Mucosa of rectum (tissue), 2 donors: Measurements from ENCODE around the gene ANKRD18B.
"Not testable (repeated sequence)": the region's sequence is repeated elsewhere in the genome, so short reads cannot be mapped to it uniquely, and the experiment has no call there.

ENCODE experiments used
- H3K27ac ChIP-seq, 2 donors: one replicate each; pipeline ENCODE4 v1.7.0; 2013; ENCODE audit warnings: inconsistent platforms in 2 of 2, low read depth in 2 of 2, low read length in 2 of 2
- H3K27me3 ChIP-seq, 2 donors: one replicate each; pipeline ENCODE4 v1.7.0; 2013; ENCODE audit warnings: low read length in 2 of 2; ENCODE audit not compliant: control insufficient read depth in 2 of 2, insufficient read depth in 2 of 2
- H3K36me3 ChIP-seq, 2 donors: one replicate each; pipeline ENCODE4 v1.7.0; 2013; ENCODE audit warnings: low read length in 2 of 2; ENCODE audit not compliant: control insufficient read depth in 2 of 2, insufficient read depth in 2 of 2
- H3K4me1 ChIP-seq, 2 donors: one replicate each; pipeline ENCODE4 v1.7.0; 2013; ENCODE audit warnings: low read length in 2 of 2, mild to moderate bottlenecking in 1 of 2; ENCODE audit not compliant: control insufficient read depth in 2 of 2, insufficient read depth in 2 of 2
- H3K4me3 ChIP-seq, 2 donors: one replicate each; pipeline ENCODE4 v1.7.0; 2013; ENCODE audit warnings: low read length in 2 of 2
- H3K9ac ChIP-seq, 2 donors: one replicate each; pipeline ENCODE4 v1.7.0; 2013; ENCODE audit warnings: low read length in 2 of 2, low read depth in 1 of 2, mild to moderate bottlenecking in 1 of 2
- H3K9me3 ChIP-seq, 2 donors: one replicate each; pipeline ENCODE4 v1.7.0; 2013; ENCODE audit warnings: low read length in 2 of 2; ENCODE audit not compliant: control insufficient read depth in 2 of 2
- donor health status: healthy.
- donor health status: Normal muscosa, but diverticular disease.

The ANKRD18B gene

DNA sequence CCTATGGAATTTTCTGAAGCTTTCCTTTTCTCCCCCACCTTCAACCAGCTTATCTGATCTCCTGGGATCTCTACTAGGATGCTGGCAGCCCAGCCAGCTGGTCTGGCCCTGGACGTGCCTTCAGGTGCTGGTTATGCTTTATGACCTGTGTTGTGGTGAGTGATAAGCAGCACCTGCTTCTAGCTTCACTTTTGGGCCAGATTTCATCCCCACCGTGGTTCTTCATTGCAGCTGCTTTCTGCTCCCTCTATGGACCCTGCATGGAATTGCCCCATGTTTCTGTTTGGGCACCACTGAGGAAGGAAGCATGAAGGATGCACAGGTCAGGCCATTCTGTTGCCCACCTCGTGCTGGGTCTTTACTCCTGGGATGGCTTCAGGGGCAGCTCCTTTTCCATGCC lies 80.2 kb downstream of the ANKRD18B start:
- H3K4me1 ChIP-seq, H3K9me3 ChIP-seq, H3K27ac ChIP-seq, H3K9ac ChIP-seq, H3K36me3 ChIP-seq, H3K4me3 ChIP-seq, H3K27me3 ChIP-seq: not testable (repeated sequence)

DNA sequence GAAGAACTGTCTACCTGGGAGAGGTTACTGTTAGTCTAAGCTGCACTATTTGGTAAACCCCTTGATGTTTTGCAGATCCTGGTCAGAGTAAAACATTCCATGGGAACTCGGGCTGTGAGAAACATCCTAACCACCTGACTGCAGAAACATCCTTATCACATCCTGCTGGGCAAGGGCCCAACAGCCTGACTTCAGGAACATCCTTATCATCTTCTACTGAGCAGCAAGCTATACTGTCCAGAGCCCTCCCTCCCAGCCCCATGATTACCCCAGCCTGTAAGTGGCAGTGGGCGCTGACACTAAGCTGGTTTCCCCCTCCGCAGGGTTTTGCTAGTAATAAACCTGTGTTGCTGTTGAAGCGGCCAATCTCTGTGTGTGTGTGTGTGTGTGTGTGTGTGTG lies 80.9 kb downstream of the ANKRD18B start:
- not testable (repeated sequence) for H3K27ac ChIP-seq, H3K9ac ChIP-seq, H3K36me3 ChIP-seq, H3K9me3 ChIP-seq, H3K4me3 ChIP-seq, H3K27me3 ChIP-seq, H3K4me1 ChIP-seq

GRCh38 chr9:33611358-33611757 lies 87.3 kb downstream of the ANKRD18B start:
- Histone ChIP-seq H3K4me3 (no peak overlapping the region), H3K36me3 (no peaks in the 10 kb centered on the region), H3K9ac (no peak overlapping the region), H3K27me3 (no peaks in the 10 kb centered on the region), H3K4me1 (no peaks in the 10 kb centered on the region), H3K9me3 (peaks cover 2 to 4% of the 10 kb centered on the region in 2 donors), H3K27ac (no peak overlapping the region)

DNA sequence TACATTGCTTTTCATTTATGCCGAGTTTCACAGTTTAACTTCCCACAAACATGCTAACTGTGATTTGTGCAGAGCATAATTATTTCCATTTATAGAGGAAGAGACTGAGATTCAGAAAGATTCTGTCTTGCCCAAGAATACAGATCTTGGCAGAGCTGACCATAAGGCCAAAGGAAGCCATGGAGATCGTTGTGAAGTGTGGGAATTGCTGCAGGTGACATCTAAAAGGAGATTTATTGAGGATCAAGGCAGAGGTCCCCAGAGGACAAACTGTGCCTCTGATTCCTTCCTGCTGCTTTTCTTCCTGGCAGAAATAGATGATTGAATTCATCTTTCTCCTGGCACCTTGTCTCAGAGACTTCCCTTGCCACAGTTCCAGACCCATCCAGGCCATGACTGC lies 88.4 kb downstream of the ANKRD18B start:
- not testable (repeated sequence) for H3K9me3 ChIP-seq, H3K27ac ChIP-seq, H3K9ac ChIP-seq, H3K27me3 ChIP-seq, H3K4me3 ChIP-seq, H3K36me3 ChIP-seq, H3K4me1 ChIP-seq

GRCh38 chr9:33614001-33614687 lies 90.1 kb downstream of the ANKRD18B start:
- Histone ChIP-seq H3K27me3 (no peaks in the 10 kb centered on the region), H3K4me3 (no peak overlapping the region), H3K9me3 (peaks cover 2 to 4% of the 10 kb centered on the region in 2 donors), H3K27ac (no peak overlapping the region), H3K4me1 (no peaks in the 10 kb centered on the region), H3K36me3 (no peaks in the 10 kb centered on the region), H3K9ac (no peak overlapping the region)

DNA sequence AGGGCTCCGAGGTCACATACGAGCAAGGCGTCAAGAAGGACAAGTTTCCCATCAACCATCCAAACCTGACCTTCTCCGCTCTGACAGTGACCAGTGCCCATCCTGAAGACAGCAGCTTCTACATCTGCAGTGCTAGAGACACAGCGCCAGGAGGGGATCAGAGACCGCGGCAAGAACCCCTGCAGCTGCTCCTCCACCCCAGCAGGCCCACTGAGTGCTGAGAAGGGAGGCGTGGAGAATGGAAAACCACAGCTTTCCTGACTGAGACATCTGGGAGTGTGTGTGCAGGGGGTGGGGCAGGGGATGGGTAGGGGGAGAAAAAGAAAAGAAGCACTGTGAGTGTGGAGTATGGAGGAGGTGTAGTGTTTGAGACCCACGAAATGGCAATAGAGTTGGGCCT lies 94.3 kb downstream of the ANKRD18B start:
- not testable (repeated sequence) for H3K9me3 ChIP-seq, H3K27me3 ChIP-seq, H3K4me3 ChIP-seq, H3K36me3 ChIP-seq, H3K4me1 ChIP-seq, H3K9ac ChIP-seq, H3K27ac ChIP-seq

- Histone ChIP-seq H3K9ac (no peak overlapping the region), H3K9me3 (no peaks in the 10 kb centered on the region), H3K27ac (no peak overlapping the region), H3K4me3 (no peak overlapping the region), H3K36me3 (no peaks in the 10 kb centered on the region), H3K4me1 (no peaks in the 10 kb centered on the region), H3K27me3 (peaks cover 0 to 2% of the 10 kb centered on the region in 2 donors)
Observed at GRCh38 chr9:33619666-33620404, 95.8 kb downstream of the ANKRD18B start.

DNA sequence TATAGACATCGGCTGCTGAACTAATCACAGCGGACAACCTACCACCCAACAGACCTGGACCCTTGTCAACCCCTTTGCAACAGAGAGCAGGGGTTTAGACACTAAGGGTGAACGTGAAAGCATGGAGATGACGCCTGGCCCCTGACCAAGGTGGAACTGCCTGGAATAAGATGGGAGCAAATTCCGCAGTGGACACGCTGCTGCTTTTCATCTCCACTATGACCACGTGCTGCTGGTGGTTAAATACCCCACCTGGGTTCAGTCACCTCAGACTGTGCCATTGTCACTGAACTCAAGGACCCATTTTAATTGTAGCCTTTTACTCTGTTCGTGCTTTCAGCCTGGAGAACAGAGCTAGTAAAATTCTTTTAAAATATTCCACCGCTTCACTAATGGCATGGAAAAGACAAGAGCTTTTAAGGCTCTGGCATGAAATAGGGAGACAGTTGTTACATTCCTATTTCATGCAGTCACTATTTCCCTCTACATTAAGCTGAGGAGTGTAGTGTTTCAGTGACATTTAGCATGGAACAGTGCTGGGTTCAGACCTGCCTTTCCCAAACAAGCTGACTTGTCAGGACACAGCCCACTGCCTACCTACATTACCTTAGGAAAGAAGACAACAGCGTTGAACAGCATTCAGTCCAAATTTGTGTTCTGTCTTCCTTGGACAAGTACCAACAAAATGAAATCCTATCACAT lies 96.8 kb downstream of the ANKRD18B start:
- H3K4me3 ChIP-seq: no peak overlapping the region
- peaks cover 0 to 2% of the 10 kb centered on the region in 2 donors for H3K27me3 ChIP-seq
- H3K9ac ChIP-seq: no peak overlapping the region
- H3K9me3 ChIP-seq: no peaks in the 10 kb centered on the region
- H3K36me3 ChIP-seq: no peaks in the 10 kb centered on the region
- H3K27ac ChIP-seq: no peak overlapping the region
- H3K4me1 ChIP-seq: no peaks in the 10 kb centered on the region
